ENCODE data around the gene TAF9B. TPM values are rescaled to one million over a fixed set of nuclear protein-coding genes. Genes with fewer than 3 reads are reported as not detected.

TAF9B gene
- total and polyA plus RNA-seq, 7 donors = 3.8 to 13.4 (median 10.1) TPM

DNA sequence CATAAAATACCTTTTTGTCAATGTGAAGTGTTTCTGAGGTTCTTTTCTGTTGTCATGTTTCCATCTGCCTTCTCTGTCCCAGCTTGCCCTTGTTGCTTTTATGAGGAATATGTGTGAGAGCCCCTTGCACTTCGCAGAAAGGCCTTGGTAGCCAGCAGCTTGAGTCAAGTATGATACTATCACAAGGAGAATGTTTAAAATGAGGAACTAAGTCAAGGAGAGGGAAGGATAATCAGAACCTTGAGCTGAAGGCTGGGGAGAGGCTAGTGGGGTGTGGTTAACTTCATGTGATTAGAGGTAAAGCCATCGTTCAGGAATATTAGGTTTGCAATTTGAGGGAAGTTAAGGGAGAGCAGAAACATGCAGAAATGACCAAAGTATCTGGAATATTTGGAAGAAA lies 22.7 kb downstream of the TAF9B start:
- 68 to 91% (median 80%) methylated on average over 2 of the region's 2 CpGs for WGBS, 3 donors
- no peaks in the 10 kb centered on the region for H3K9me3 ChIP-seq
- ATAC-seq = no peak
- TF ChIP-seq, protein P1, sequence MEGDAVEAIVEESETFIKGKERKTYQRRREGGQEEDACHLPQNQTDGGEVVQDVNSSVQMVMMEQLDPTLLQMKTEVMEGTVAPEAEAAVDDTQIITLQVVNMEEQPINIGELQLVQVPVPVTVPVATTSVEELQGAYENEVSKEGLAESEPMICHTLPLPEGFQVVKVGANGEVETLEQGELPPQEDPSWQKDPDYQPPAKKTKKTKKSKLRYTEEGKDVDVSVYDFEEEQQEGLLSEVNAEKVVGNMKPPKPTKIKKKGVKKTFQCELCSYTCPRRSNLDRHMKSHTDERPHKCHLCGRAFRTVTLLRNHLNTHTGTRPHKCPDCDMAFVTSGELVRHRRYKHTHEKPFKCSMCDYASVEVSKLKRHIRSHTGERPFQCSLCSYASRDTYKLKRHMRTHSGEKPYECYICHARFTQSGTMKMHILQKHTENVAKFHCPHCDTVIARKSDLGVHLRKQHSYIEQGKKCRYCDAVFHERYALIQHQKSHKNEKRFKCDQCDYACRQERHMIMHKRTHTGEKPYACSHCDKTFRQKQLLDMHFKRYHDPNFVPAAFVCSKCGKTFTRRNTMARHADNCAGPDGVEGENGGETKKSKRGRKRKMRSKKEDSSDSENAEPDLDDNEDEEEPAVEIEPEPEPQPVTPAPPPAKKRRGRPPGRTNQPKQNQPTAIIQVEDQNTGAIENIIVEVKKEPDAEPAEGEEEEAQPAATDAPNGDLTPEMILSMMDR (IDR thresholded peaks at IDR 0.05) = no peak
- H3K4me1 ChIP-seq = no peaks in the 10 kb centered on the region
- intact Hi-C loops (cut with DNase I) = no loop called here
- peaks cover 3 to 86% of the 10 kb centered on the region in 2 donors for H3K36me3 ChIP-seq (ENCODE audit: insufficient read depth in 1 of 2, low read depth in 1 of 2)
- DNase-seq = no peak
- no peak overlapping the region for H3K4me3 ChIP-seq
- H3K27me3 ChIP-seq (ENCODE audit: insufficient read depth in 3 of 3, low read length in 2 of 3) = no peaks in the 10 kb centered on the region
- no peak overlapping the region for H3K27ac ChIP-seq

DNA sequence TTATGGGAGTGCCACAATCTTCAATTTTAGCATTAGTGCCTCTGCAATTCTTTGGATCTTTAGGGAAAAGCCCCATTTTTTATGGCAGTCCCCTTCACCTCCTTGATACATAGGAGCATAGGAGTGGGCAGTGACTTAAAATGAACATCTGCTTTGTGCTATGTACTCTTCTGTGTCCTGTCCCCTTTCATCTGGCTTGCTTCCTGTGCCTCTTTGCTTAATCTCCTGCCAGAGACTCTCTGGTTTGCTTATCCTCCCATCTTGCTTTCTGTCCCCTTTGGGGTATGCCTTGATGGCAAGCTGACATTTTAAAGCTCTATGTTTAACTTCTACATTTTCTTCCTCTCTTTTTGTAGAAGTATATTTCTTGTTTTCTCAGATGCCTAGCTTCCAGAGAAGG lies 23.1 kb downstream of the TAF9B start:
- no peak for DNase-seq

DNA sequence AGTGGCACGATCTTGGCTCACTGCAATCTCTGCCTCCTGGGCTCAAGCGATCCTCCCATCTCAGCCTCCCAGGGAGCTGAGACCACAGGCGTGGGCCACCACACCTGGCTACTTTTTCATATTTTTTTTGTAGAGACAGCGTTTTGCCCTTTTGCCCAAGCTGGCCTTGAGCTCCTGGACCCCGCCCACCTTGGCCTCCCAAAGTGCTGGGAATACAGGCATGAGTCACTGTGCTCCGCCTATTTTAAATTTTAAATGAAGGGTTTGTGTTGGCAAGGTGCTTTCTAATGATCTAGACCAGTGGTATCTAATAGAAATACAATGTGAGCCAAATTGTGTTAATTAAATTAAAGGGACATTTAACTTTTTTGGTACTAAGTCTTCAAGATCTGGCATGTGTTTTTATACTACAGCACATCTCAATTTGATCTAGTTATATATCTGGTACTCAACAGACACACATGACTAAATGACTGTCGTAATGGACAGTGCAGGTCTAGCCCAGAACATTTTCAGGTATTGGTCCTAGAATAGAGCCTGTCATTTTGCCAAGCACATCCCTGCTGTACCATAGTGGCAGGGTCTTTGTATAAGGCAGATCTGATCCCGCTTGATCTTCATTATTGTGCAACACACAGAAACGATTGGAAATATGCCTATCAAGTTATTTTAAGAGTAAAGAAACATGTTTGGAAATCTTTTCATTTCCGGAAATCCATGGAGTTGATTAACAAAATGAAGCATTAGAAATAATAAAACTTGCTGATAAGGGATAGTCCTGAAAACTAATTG lies 28.1 kb downstream of the TAF9B start:
- Histone ChIP-seq H3K27me3 (ENCODE audit: insufficient read depth in 3 of 3, low read length in 2 of 3) (no peaks in the 10 kb centered on the region), H3K4me1 (peaks cover 13% of the 10 kb centered on the region), H3K27ac (no peak overlapping the region), H3K9me3 (no peaks in the 10 kb centered on the region), H3K36me3 (ENCODE audit: insufficient read depth in 1 of 2, low read depth in 1 of 2) (peaks cover 0 to 49% of the 10 kb centered on the region in 2 donors), H3K4me3 (no peak overlapping the region)
- 68 to 87% (median 71%) methylated on average over 10 of the region's 10 CpGs for WGBS, 3 donors
- intact Hi-C loops (cut with DNase I) = no loop called here
- ATAC-seq (no peak), DNase-seq (no peak)
- TF ChIP-seq, protein P1 (IDR thresholded peaks at IDR 0.05) = no peak

More for the DNA sequence above, 23.1 kb downstream of the TAF9B start:
- TF ChIP-seq, protein P1 (IDR thresholded peaks at IDR 0.05) = no peak
- H3K4me1 ChIP-seq = peaks cover 3% of the 10 kb centered on the region
- ATAC-seq = no peak
- intact Hi-C loops (cut with DNase I) = no loop called here
- H3K27ac ChIP-seq = no peak overlapping the region
- no peaks in the 10 kb centered on the region for H3K9me3 ChIP-seq
- no peaks in the 10 kb centered on the region for H3K27me3 ChIP-seq (ENCODE audit: insufficient read depth in 3 of 3, low read length in 2 of 3)
- H3K36me3 ChIP-seq (ENCODE audit: insufficient read depth in 1 of 2, low read depth in 1 of 2) = peaks cover 3 to 86% of the 10 kb centered on the region in 2 donors
- H3K4me3 ChIP-seq = no peak overlapping the region

DNA sequence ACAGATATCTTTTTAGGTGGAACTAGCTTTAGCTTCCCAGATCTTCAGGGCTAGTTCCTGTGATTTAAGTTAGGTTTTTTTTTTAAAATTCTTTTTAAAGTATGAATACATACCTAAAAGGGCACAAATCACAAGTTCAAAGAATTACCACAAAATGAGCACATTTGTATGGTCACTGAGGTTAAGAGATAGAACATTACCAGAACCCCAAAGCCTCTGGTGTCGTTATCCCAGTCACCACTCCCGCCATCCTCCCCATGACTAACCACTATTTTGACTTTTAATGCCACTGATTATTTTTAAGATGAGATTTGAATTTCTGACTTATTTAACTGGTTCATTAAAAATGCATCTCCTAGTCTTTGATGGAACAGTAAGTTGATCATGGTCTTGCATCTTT lies 30.0 kb downstream of the TAF9B start:
- peaks cover 0 to 30% of the 10 kb centered on the region in 2 donors for H3K36me3 ChIP-seq (ENCODE audit: insufficient read depth in 1 of 2, low read depth in 1 of 2)

More for the DNA sequence above, 30.0 kb downstream of the TAF9B start:
- no peak for DNase-seq
- Histone ChIP-seq H3K27ac (peak overlapping the region; percentile 19), H3K9me3 (no peaks in the 10 kb centered on the region), H3K4me3 (no peak overlapping the region), H3K27me3 (ENCODE audit: insufficient read depth in 3 of 3, low read length in 2 of 3) (no peaks in the 10 kb centered on the region), H3K4me1 (peaks cover 13% of the 10 kb centered on the region)
- TF ChIP-seq, protein P1 (IDR thresholded peaks at IDR 0.05) = no peak
- WGBS, 3 donors = 53 to 91% (median 70%) methylated on average over 2 of the region's 2 CpGs
- no peak for ATAC-seq
- intact Hi-C loops (cut with DNase I) = loop anchor here in 1 of 2 donors (10.0 kb wide), 1 partner anchor 215 kb away; the partner anchor contains the start of genes COX7B and MAGT1

Measured in psoas muscle (tissue), 8 donors.